Gastrocnemius medialis (tissue), 4 donors: ENCODE results near the gene C22orf15. TPM values are rescaled to one million over a fixed set of nuclear protein-coding genes. Genes with fewer than 3 reads are reported as not detected.

Experiments used
- ATAC-seq, 2 donors: fragments of 150-250 bp; one replicate each; pipeline ENCODE4 v1.9.1; 2016
- DNase-seq, 2 donors: peaks; one replicate each; pipeline ENCODE4 v3.0.0-alpha.2; 2019
- H3K27ac ChIP-seq, 4 donors: fragments of 200-600 bp; sonication (generic); 1 replicate in 1 of 4; 2 replicates in 3 of 4; pipeline ENCODE4 v1.5.1; 2016 to 2018; ENCODE audit warnings: mild to moderate bottlenecking in 2 of 4, moderate library complexity in 1 of 4
- H3K27me3 ChIP-seq, 3 donors: fragments of 200-600 bp; sonication (generic) in 2 of 3; 1 replicate in 1 of 3; 2 replicates in 2 of 3; pipeline versions ENCODE4 v1.5.1 to v1.6.0; 2016 to 2019; ENCODE audit warnings: mild to moderate bottlenecking in 1 of 3, moderate library complexity in 1 of 3
- H3K36me3 ChIP-seq, 2 donors: fragments of 200-600 bp; sonication (generic) in 1 of 2; one replicate each; pipeline ENCODE4 v1.5.1; 2017 to 2018
- H3K4me1 ChIP-seq, 2 donors: fragments of 200-600 bp; sonication (generic) in 1 of 2; one replicate each; pipeline ENCODE4 v1.5.1; 2016 to 2017; ENCODE audit warnings: mild to moderate bottlenecking in 2 of 2
- H3K4me3 ChIP-seq, 4 donors: fragments of 200-600 bp; sonication (generic) in 3 of 4; 1 replicate in 1 of 4; 2 replicates in 3 of 4; pipeline ENCODE4 v1.5.1; 2016 to 2019; ENCODE audit warnings: mild to moderate bottlenecking in 2 of 4
- H3K9me3 ChIP-seq, 3 donors: fragments of 200-600 bp; sonication (generic) in 2 of 3; 1 replicate in 1 of 3; 2 replicates in 2 of 3; pipeline ENCODE4 v1.5.1; 2016 to 2019
- CTCF ChIP-seq, 5 experiments: fragments of 450-650 bp in 3 of 5; fragments of 200-600 bp in 2 of 5; sonication (generic) in 2 of 5; IDR thresholded peaks in 4 of 5; conservative IDR thresholded peaks in 1 of 5; 1 replicate in 4 of 5; 2 replicates in 1 of 5; pipeline ENCODE4 v1.5.1; 2016 to 2019; ENCODE audit warnings: antibody characterized with exemption in 5 of 5, mild to moderate bottlenecking in 3 of 5, moderate library complexity in 3 of 5
- POLR2A ChIP-seq, 2 donors: fragments of 450-650 bp; IDR thresholded peaks; one replicate each; pipeline ENCODE4 v1.6.1; 2017; ENCODE audit warnings: antibody characterized with exemption in 2 of 2, mild to moderate bottlenecking in 2 of 2, moderate library complexity in 2 of 2
- in situ Hi-C, 4 donors: fragments of 200-750 bp; cut with MboI; loops; one replicate each; pipeline versions ENCODE4 v1.15.0 to v1.8.0; 2017; ENCODE audit warnings: low sequenced_read_pairs in 4 of 4
- intact Hi-C: fragments of 100-400 bp; cut with DNase I; formaldehyde crosslinking; loops from one replicate; pipeline ENCODE4 v1.15.1; 2023; ENCODE audit warnings: low total_unique reads
- total RNA-seq, 4 donors: library from RNA; depleted of rRNA; stranded (reverse); fragments of >200 nt; gene quantifications; one replicate each; pipeline versions ENCODE4 v1.1.0 to v1.2.3, GENCODE V29; 2016

Gene C22orf15
- total RNA-seq, 4 donors from 2014 or later = not detected

GRCh38 chr22:23750367-23750713 is 12.4 kb upstream of the C22orf15 start:
- TF ChIP-seq POLR2A (IDR thresholded peaks at IDR 0.05) (no peak), CTCF (IDR thresholded peaks at IDR 0.05 in 4 of 5, conservative IDR thresholded peaks at IDR 0.05 in 1 of 5) (no peak)
- Histone ChIP-seq H3K27ac (peak overlapping the region; percentile 78 to 89 (median 84)), H3K27me3 (no peaks in the 10 kb centered on the region), H3K9me3 (no peaks in the 10 kb centered on the region), H3K4me3 (peak overlapping the region; percentile 62 to 89 (median 76)), H3K4me1 (peaks cover 9 to 10% of the 10 kb centered on the region in 2 donors), H3K36me3 (peaks cover 0 to under 1% of the 10 kb centered on the region in 2 donors)
- in situ Hi-C loops (no loop called here), intact Hi-C loops (loop anchor here (2.0 to 5.0 kb wide), 3 partner anchors 16 to 36 kb away; partner anchors contain the start of genes CHCHD10 and SMARCB1)
- DNase-seq (no peak), ATAC-seq (no peak)

GRCh38 chr22:23750714-23751440 is 11.9 kb upstream of the C22orf15 start, which contains the start of gene ZNF70:
Gene ZNF70 (minus strand): TSS chr22:23751112. CDS start chr22:23745140, 5,972 bp downstream.
- in situ Hi-C loops = no loop called here

GRCh38 chr22:23751441-23751996 is 11.3 kb upstream of the C22orf15 start:
- Histone ChIP-seq H3K27me3 (no peaks in the 10 kb centered on the region), H3K27ac (peak overlapping the region; percentile 78 to 89 (median 84)), H3K4me1 (peaks cover 9 to 10% of the 10 kb centered on the region in 2 donors), H3K4me3 (peak overlapping the region; percentile 62 to 89 (median 76)), H3K9me3 (no peaks in the 10 kb centered on the region), H3K36me3 (no peaks in the 10 kb centered on the region)
- no peak for TF ChIP-seq POLR2A (IDR thresholded peaks at IDR 0.05)
- no peak for TF ChIP-seq CTCF (IDR thresholded peaks at IDR 0.05 in 4 of 5, conservative IDR thresholded peaks at IDR 0.05 in 1 of 5)
- intact Hi-C loops (loop anchor here (2.0 to 5.0 kb wide), 3 partner anchors 15 to 35 kb away; partner anchors contain the start of genes CHCHD10 and SMARCB1), in situ Hi-C loops (no loop called here)
- peak; percentile 27 to 30 for ATAC-seq
- DNase-seq = peak in 1 of 2 donors; percentile 56

More at GRCh38 chr22:23750714-23751440, 11.9 kb upstream of the C22orf15 start, which contains the start of gene ZNF70:
- H3K4me3 ChIP-seq = peak within 1 kb of the TSS; percentile 62 to 89 (median 76)
- no peaks in the 10 kb centered on the region for H3K27me3 ChIP-seq
- DNase-seq = peak; percentile 67 to 85
- no peaks in the 10 kb centered on the region for H3K9me3 ChIP-seq
- H3K36me3 ChIP-seq = no peaks in the 10 kb centered on the region
- H3K4me1 ChIP-seq = peaks cover 9 to 10% of the 10 kb centered on the region in 2 donors
- peak within 1 kb of the TSS; percentile 78 to 89 (median 84) for H3K27ac ChIP-seq
- intact Hi-C loops = loop anchor here (2.0 to 5.0 kb wide), 3 partner anchors 16 to 36 kb away; partner anchors contain the start of genes CHCHD10 and SMARCB1
- ATAC-seq = peak; percentile 73 to 80
- TF ChIP-seq CTCF (IDR thresholded peaks at IDR 0.05 in 4 of 5, conservative IDR thresholded peaks at IDR 0.05 in 1 of 5) (peak in 3 of 5 experiments; percentile 12 to 30 (median 22)), POLR2A (IDR thresholded peaks at IDR 0.05) (peak; percentile 73 to 74)

GRCh38 chr22:23752090-23752691 is 10.6 kb upstream of the C22orf15 start:
- Histone ChIP-seq H3K27ac (no peak overlapping the region), H3K4me3 (no peak overlapping the region), H3K36me3 (no peaks in the 10 kb centered on the region), H3K4me1 (peaks cover 9 to 10% of the 10 kb centered on the region in 2 donors), H3K9me3 (no peaks in the 10 kb centered on the region), H3K27me3 (no peaks in the 10 kb centered on the region)
- in situ Hi-C loops = no loop called here
- TF ChIP-seq CTCF (IDR thresholded peaks at IDR 0.05 in 4 of 5, conservative IDR thresholded peaks at IDR 0.05 in 1 of 5) (no peak), POLR2A (IDR thresholded peaks at IDR 0.05) (no peak)
- intact Hi-C loops = loop anchor here (5.0 kb wide), 1 partner anchor 35 kb away; no protein-coding TSS in a partner anchor
- ATAC-seq (no peak), DNase-seq (peak in 1 of 2 donors; percentile 34)
